Measurements from ENCODE around the gene S100A2.

- TF ChIP-seq, protein P1, sequence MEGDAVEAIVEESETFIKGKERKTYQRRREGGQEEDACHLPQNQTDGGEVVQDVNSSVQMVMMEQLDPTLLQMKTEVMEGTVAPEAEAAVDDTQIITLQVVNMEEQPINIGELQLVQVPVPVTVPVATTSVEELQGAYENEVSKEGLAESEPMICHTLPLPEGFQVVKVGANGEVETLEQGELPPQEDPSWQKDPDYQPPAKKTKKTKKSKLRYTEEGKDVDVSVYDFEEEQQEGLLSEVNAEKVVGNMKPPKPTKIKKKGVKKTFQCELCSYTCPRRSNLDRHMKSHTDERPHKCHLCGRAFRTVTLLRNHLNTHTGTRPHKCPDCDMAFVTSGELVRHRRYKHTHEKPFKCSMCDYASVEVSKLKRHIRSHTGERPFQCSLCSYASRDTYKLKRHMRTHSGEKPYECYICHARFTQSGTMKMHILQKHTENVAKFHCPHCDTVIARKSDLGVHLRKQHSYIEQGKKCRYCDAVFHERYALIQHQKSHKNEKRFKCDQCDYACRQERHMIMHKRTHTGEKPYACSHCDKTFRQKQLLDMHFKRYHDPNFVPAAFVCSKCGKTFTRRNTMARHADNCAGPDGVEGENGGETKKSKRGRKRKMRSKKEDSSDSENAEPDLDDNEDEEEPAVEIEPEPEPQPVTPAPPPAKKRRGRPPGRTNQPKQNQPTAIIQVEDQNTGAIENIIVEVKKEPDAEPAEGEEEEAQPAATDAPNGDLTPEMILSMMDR (IDR thresholded peaks at IDR 0.05; ENCODE audit: insufficient read depth, low read depth, low read length) = no peak
- TF ChIP-seq EZH2 (IDR thresholded peaks at IDR 0.05; ENCODE audit: insufficient read depth, low read length) = no peak
Observed at GRCh38 chr1:153543736-153544135, 21.9 kb downstream of the S100A2 start.

All from astrocyte (in vitro differentiated cells and primary cell).